Common myeloid progenitor, CD34-positive (primary cell): ENCODE measurements around the gene VAMP2.

Experiments
- CTCF ChIA-PET: fragments of 350-600 bp; sonication (Branson Sonifier 250); formaldehyde crosslinking; loops from one replicate; lab custom pipeline; 2021; ENCODE audit warnings: antibody characterized with exemption; lab: Charles Lee
- POLR2A ChIA-PET: fragments of 350-600 bp; sonication (Branson Sonifier 250); formaldehyde crosslinking; loops from one replicate; lab custom pipeline; 2021; ENCODE audit warnings: antibody characterized with exemption; lab: Charles Lee
- DNase-seq, 3 donors: peaks; one replicate each; pipeline versions ENCODE4 v3.0.0 to v3.0.0-alpha.2; 2013
- H3K27ac ChIP-seq, 2 experiments: 1 replicate in 1 of 2; 2 replicates in 1 of 2; pipeline ENCODE4 v1.7.0; 2013; ENCODE audit warnings: inconsistent platforms in 2 of 2, low read length in 2 of 2, mild to moderate bottlenecking in 2 of 2, low read depth in 1 of 2, moderate library complexity in 1 of 2; ENCODE audit not compliant: severe bottlenecking in 2 of 2, insufficient read depth in 1 of 2, poor library complexity in 1 of 2
- H3K27me3 ChIP-seq, 5 experiments: replicated peaks in 2 of 5; 1 replicate in 3 of 5; 2 replicates in 2 of 5; pipeline versions ENCODE4 v1.6.1 to v1.7.0; 2013; ENCODE audit warnings: low read length in 4 of 5, mild to moderate bottlenecking in 2 of 5, moderate library complexity in 2 of 5, inconsistent platforms in 1 of 5; ENCODE audit not compliant: insufficient read depth in 5 of 5, control insufficient read depth in 4 of 5
- H3K36me3 ChIP-seq, 4 experiments: 1 replicate in 2 of 4; 2 replicates in 2 of 4; pipeline versions ENCODE4 v1.6.1 to v1.7.0; 2013; ENCODE audit warnings: low read length in 3 of 4, control low read depth in 1 of 4, mild to moderate bottlenecking in 1 of 4; ENCODE audit not compliant: control insufficient read depth in 4 of 4, insufficient read depth in 4 of 4
- H3K4me1 ChIP-seq, 4 experiments: 1 replicate in 3 of 4; 2 replicates in 1 of 4; pipeline versions ENCODE4 v1.6.1 to v1.7.1; 2013; ENCODE audit warnings: low read length in 3 of 4, mild to moderate bottlenecking in 3 of 4, control low read depth in 1 of 4, inconsistent platforms in 1 of 4, moderate library complexity in 1 of 4; ENCODE audit not compliant: control insufficient read depth in 4 of 4, insufficient read depth in 4 of 4; ENCODE audit errors: control extremely low read depth in 1 of 4
- H3K4me3 ChIP-seq, 7 experiments: 1 replicate in 4 of 7; 2 replicates in 3 of 7; pipeline versions ENCODE4 v1.5.1 to v1.7.0; 2013; ENCODE audit warnings: mild to moderate bottlenecking in 7 of 7, low read length in 6 of 7, moderate library complexity in 6 of 7, inconsistent platforms in 2 of 7, low read depth in 2 of 7, control low read depth in 1 of 7; ENCODE audit not compliant: insufficient read depth in 4 of 7, control insufficient read depth in 1 of 7; ENCODE audit errors: extremely low read depth in 1 of 7
- H3K9me3 ChIP-seq, 5 experiments: 1 replicate in 4 of 5; 2 replicates in 1 of 5; pipeline versions ENCODE4 v1.6.1 to v1.7.1; 2013; ENCODE audit warnings: low read length in 4 of 5, mild to moderate bottlenecking in 2 of 5, inconsistent platforms in 1 of 5, low read depth in 1 of 5, moderate library complexity in 1 of 5; ENCODE audit not compliant: control insufficient read depth in 4 of 5, insufficient read depth in 2 of 5; ENCODE audit errors: control extremely low read depth in 1 of 5
- WGBS: methylation state at CpG from one replicate; pipeline ENCODE4 v1.1.5; 2013; ENCODE audit not compliant: insufficient coverage; 5-methylcytosine and 5-hydroxymethylcytosine counted together

Gene VAMP2

GRCh38 chr17:8143581-8144400 lies 19.0 kb downstream of the VAMP2 start:
- Histone ChIP-seq H3K27me3 (no peaks in the 10 kb centered on the region), H3K36me3 (peaks cover 6 to 84% (median 64%) of the 10 kb centered on the region in 4 experiments), H3K27ac (no peak overlapping the region), H3K9me3 (no peaks in the 10 kb centered on the region), H3K4me1 (peaks cover 0 to 12% (median 8%) of the 10 kb centered on the region in 4 experiments), H3K4me3 (no peak overlapping the region)
- peak in 1 of 3 donors; percentile 57 for DNase-seq
- WGBS: 97% methylated on average over 11 of the region's 22 CpGs
- ChIA-PET POLR2A (interaction anchor here (1.0 to 3.1 kb wide), 4 partner anchors 8 to 30 kb away, joined by 3 to 24 read pairs (median 4); partner anchors contain the start of gene PER1), CTCF (interaction anchor here (0.9 to 22.4 kb wide), 4 partner anchors 12 to 26 kb away, joined by 3 to 292 read pairs (median 3); partner anchors contain the start of genes PER1 and VAMP2)

- WGBS: 98% methylated on average over 15 of the region's 15 CpGs
- DNase-seq: no peak
- no peaks in the 10 kb centered on the region for H3K9me3 ChIP-seq
- ChIA-PET POLR2A (interaction anchor here (1.0 to 3.1 kb wide), 4 partner anchors 9 to 30 kb away, joined by 3 to 24 read pairs (median 4); partner anchors contain the start of gene PER1), CTCF (interaction anchor here (0.9 to 22.4 kb wide), 5 partner anchors 11 to 27 kb away, joined by 3 to 292 read pairs (median 3); partner anchors contain the start of genes HES7, PER1 and VAMP2)
- H3K36me3 ChIP-seq: peaks cover 6 to 76% (median 57%) of the 10 kb centered on the region in 4 experiments
- no peak overlapping the region for H3K4me3 ChIP-seq
- H3K27ac ChIP-seq: no peak overlapping the region
- peaks cover 4 to 16% (median 12%) of the 10 kb centered on the region in 4 experiments for H3K4me1 ChIP-seq
- no peaks in the 10 kb centered on the region for H3K27me3 ChIP-seq
Measured at GRCh38 chr17:8142887-8143580, 19.7 kb downstream of the VAMP2 start.

- no peak overlapping the region for H3K4me3 ChIP-seq
- CTCF ChIA-PET: interaction anchor here (1.0 to 22.4 kb wide), 5 partner anchors 9 to 45 kb away, joined by 3 to 292 read pairs (median 3); partner anchors contain the start of genes HES7, PER1 and VAMP2
- H3K27me3 ChIP-seq: no peaks in the 10 kb centered on the region
- POLR2A ChIA-PET: interaction anchor here (1.6 to 4.1 kb wide), 4 partner anchors 9 to 14 kb away, joined by 7 to 24 read pairs (median 18); partner anchors contain the start of gene PER1
- peaks cover 4 to 69% (median 50%) of the 10 kb centered on the region in 4 experiments for H3K36me3 ChIP-seq
- no peak for DNase-seq
- H3K9me3 ChIP-seq: no peaks in the 10 kb centered on the region
- H3K27ac ChIP-seq: no peak overlapping the region
- WGBS: 98% methylated on average over 14 of the region's 23 CpGs
- H3K4me1 ChIP-seq: peaks cover 5 to 23% (median 19%) of the 10 kb centered on the region in 4 experiments
Measured at GRCh38 chr17:8142158-8142886, 20.4 kb downstream of the VAMP2 start.

GRCh38 chr17:8141741-8142140 lies 21.0 kb downstream of the VAMP2 start:
- Histone ChIP-seq H3K27ac (no peak overlapping the region), H3K36me3 (peaks cover 4 to 64% (median 44%) of the 10 kb centered on the region in 4 experiments), H3K27me3 (no peaks in the 10 kb centered on the region), H3K9me3 (no peaks in the 10 kb centered on the region), H3K4me3 (no peak overlapping the region), H3K4me1 (peaks cover 5 to 23% (median 20%) of the 10 kb centered on the region in 4 experiments)
- ChIA-PET POLR2A (interaction anchor here (1.6 to 4.1 kb wide), 3 partner anchors 9 to 15 kb away, joined by 7 to 23 read pairs (median 14); partner anchors contain the start of gene PER1), CTCF (interaction anchor here (0.9 to 22.4 kb wide), 6 partner anchors 8 to 46 kb away, joined by 3 to 292 read pairs (median 3); partner anchors contain the start of genes HES7, PER1 and VAMP2)
- no peak for DNase-seq
- 99% methylated on average over 9 of the region's 11 CpGs for WGBS

GRCh38 chr17:8141045-8141444 lies 21.7 kb downstream of the VAMP2 start:
- Histone ChIP-seq H3K27me3 (no peaks in the 10 kb centered on the region), H3K36me3 (peaks cover 0 to 57% (median 38%) of the 10 kb centered on the region in 4 experiments), H3K4me1 (peaks cover 5 to 23% (median 20%) of the 10 kb centered on the region in 4 experiments), H3K9me3 (no peaks in the 10 kb centered on the region), H3K4me3 (no peak overlapping the region), H3K27ac (no peak overlapping the region)
- WGBS: 96% methylated on average over 4 of the region's 7 CpGs
- CTCF ChIA-PET: interaction anchor here (0.9 to 22.4 kb wide), 5 partner anchors 8 to 47 kb away, joined by 3 to 292 read pairs (median 3); partner anchors contain the start of genes PER1 and VAMP2
- POLR2A ChIA-PET: interaction anchor here (0.5 to 4.1 kb wide), 6 partner anchors 10 to 284 kb away, joined by 3 to 23 read pairs (median 6); partner anchors contain the start of genes NAA38 and PER1
- no peak for DNase-seq
